GM19240 (cell line): ENCODE measurements around the gene SNX32.

Experiments
- DNase-seq: peaks from one replicate; pipeline ENCODE4 v3.0.0; 2011; ENCODE audit warnings: low spot score; ENCODE audit not compliant: insufficient read length

Gene SNX32

GRCh38 chr11:65796726-65797601, 36.8 kb upstream of the SNX32 start:
- no peak for DNase-seq

- DNase-seq, result no peak
Measured at GRCh38 chr11:65797711-65798110, 36.1 kb upstream of the SNX32 start.

- no peak for DNase-seq
Measured at GRCh38 chr11:65798882-65799281, 34.9 kb upstream of the SNX32 start.

GRCh38 chr11:65801153-65801987, 32.4 kb upstream of the SNX32 start:
- no peak for DNase-seq

- peak; percentile 60 for DNase-seq
Measured at GRCh38 chr11:65802841-65803240, 30.9 kb upstream of the SNX32 start.

- no peak for DNase-seq
Measured at GRCh38 chr11:65803797-65804492, 29.8 kb upstream of the SNX32 start.

- DNase-seq, result no peak
Measured at GRCh38 chr11:65806979-65807378, 26.8 kb upstream of the SNX32 start.

- DNase-seq, result no peak
Measured at GRCh38 chr11:65808744-65809341, 24.9 kb upstream of the SNX32 start.

- no peak for DNase-seq
Measured at GRCh38 chr11:65809496-65809895, 24.3 kb upstream of the SNX32 start.

GRCh38 chr11:65810046-65810868, 23.5 kb upstream of the SNX32 start:
- no peak for DNase-seq

GRCh38 chr11:65811764-65812475, 21.8 kb upstream of the SNX32 start:
- no peak for DNase-seq

- no peak for DNase-seq
Measured at GRCh38 chr11:65814131-65814985, 19.4 kb upstream of the SNX32 start.

GRCh38 chr11:65814986-65815565, 18.7 kb upstream of the SNX32 start:
- DNase-seq, result no peak

- no peak for DNase-seq
Measured at GRCh38 chr11:65816696-65817095, 17.1 kb upstream of the SNX32 start.

- DNase-seq, result no peak
Measured at GRCh38 chr11:65817312-65817834, 16.4 kb upstream of the SNX32 start.

- DNase-seq, result peak; percentile 82
Measured at GRCh38 chr11:65817835-65818680, 15.7 kb upstream of the SNX32 start.

- DNase-seq, result no peak
Measured at GRCh38 chr11:65821107-65821506, 12.7 kb upstream of the SNX32 start.
